Mesendoderm (in vitro differentiated cells): ENCODE data around the gene TMPO.
"Not testable (repeated sequence)": the region's sequence is repeated elsewhere in the genome, so short reads cannot be mapped to it uniquely, and the experiment has no call there.

Experiments
- DNase-seq: peaks from one replicate; pipeline ENCODE4 v3.0.0; 2013
- H2AK5ac ChIP-seq: 2 replicates; pipeline ENCODE4 v1.6.1; 2013; ENCODE audit warnings: low read length, inconsistent platforms
- H2BK120ac ChIP-seq: 2 replicates; pipeline ENCODE4 v1.6.1; 2013; ENCODE audit warnings: low read depth, mild to moderate bottlenecking, low read length, moderate library complexity, mixed read lengths
- H2BK15ac ChIP-seq: replicated peaks from 2 replicates; pipeline ENCODE4 v1.6.1; 2013; ENCODE audit warnings: low read depth, mild to moderate bottlenecking, moderate library complexity
- H2BK5ac ChIP-seq: 2 replicates; pipeline ENCODE4 v1.6.1; 2013; ENCODE audit warnings: low read length, inconsistent platforms
- H3K18ac ChIP-seq: 2 replicates; pipeline ENCODE4 v1.6.1; 2013; ENCODE audit warnings: mild to moderate bottlenecking, low read length, mixed read lengths
- H3K23ac ChIP-seq: one replicate; pipeline ENCODE4 v1.6.1; 2013; ENCODE audit warnings: low read length
- H3K27ac ChIP-seq: 2 replicates; pipeline ENCODE4 v1.5.1; 2013; ENCODE audit warnings: low read depth, mild to moderate bottlenecking, inconsistent platforms, low read length, moderate library complexity
- H3K27me3 ChIP-seq: 2 replicates; pipeline ENCODE4 v1.6.1; 2013; ENCODE audit warnings: low read length, control low read depth, mild to moderate bottlenecking, inconsistent platforms; ENCODE audit not compliant: insufficient read depth, poor library complexity
- H3K36me3 ChIP-seq: 2 replicates; pipeline ENCODE4 v1.6.1; 2013; ENCODE audit warnings: low read length, inconsistent platforms; ENCODE audit not compliant: control insufficient read depth, insufficient read depth
- H3K4ac ChIP-seq: one replicate; pipeline ENCODE4 v1.6.1; 2013; ENCODE audit warnings: low read depth, mild to moderate bottlenecking, low read length, moderate library complexity
- H3K4me1 ChIP-seq: 2 replicates; pipeline ENCODE4 v1.6.1; 2013; ENCODE audit warnings: low read depth, low read length, inconsistent platforms; ENCODE audit not compliant: control insufficient read depth
- H3K4me2 ChIP-seq: 2 replicates; pipeline ENCODE4 v1.6.1; 2013; ENCODE audit warnings: low read length
- H3K4me3 ChIP-seq: 2 replicates; pipeline ENCODE4 v1.5.1; 2013; ENCODE audit warnings: mild to moderate bottlenecking, low read length
- H3K56ac ChIP-seq: one replicate; pipeline ENCODE4 v1.6.1; 2013; ENCODE audit warnings: low read length
- H3K79me1 ChIP-seq: 2 replicates; pipeline ENCODE4 v1.6.1; 2013; ENCODE audit warnings: low read length, inconsistent platforms
- H3K79me2 ChIP-seq: 2 replicates; pipeline ENCODE4 v1.6.1; 2013; ENCODE audit warnings: mild to moderate bottlenecking, low read length; ENCODE audit not compliant: control insufficient read depth, insufficient read depth
- H3K9ac ChIP-seq: 2 replicates; pipeline ENCODE4 v1.6.1; 2013; ENCODE audit warnings: low read length, inconsistent platforms
- H4K5ac ChIP-seq: one replicate; pipeline ENCODE4 v1.6.1; 2013; ENCODE audit warnings: low read length
- H4K8ac ChIP-seq: one replicate; pipeline ENCODE4 v1.6.1; 2013; ENCODE audit warnings: low read depth, mild to moderate bottlenecking, control low read depth, low read length, moderate library complexity
- WGBS: extraction: QIAGEN DNeasy Blood & Tissue Kit; methylation state at CpG from one replicate; pipeline ENCODE4 v1.1.7; 2013; ENCODE audit warnings: low lambda C conversion rate, missing lambda C conversion rate; ENCODE audit not compliant: insufficient coverage; ENCODE audit errors: extremely low coverage; 5-methylcytosine and 5-hydroxymethylcytosine counted together

Gene TMPO

GRCh38 chr12:98576795-98577194 lies 61.4 kb downstream of the TMPO start:
- H2BK120ac ChIP-seq, H2BK5ac ChIP-seq, H3K4me2 ChIP-seq: not testable (repeated sequence)

GRCh38 chr12:98578392-98578791 lies 63.0 kb downstream of the TMPO start:
- no peak overlapping the region for H4K8ac ChIP-seq
- no peak overlapping the region for H3K27ac ChIP-seq
- no peak overlapping the region for H2BK15ac ChIP-seq
- no peaks in the 10 kb centered on the region for H3K79me1 ChIP-seq
- no peak for DNase-seq
- H3K4me2 ChIP-seq, result no peak overlapping the region
- H3K9ac ChIP-seq, result no peak overlapping the region
- H2AK5ac ChIP-seq, result no peak overlapping the region
- no peaks in the 10 kb centered on the region for H3K36me3 ChIP-seq
- H2BK5ac ChIP-seq, result no peak overlapping the region
- H3K18ac ChIP-seq, result no peak overlapping the region
- H3K4ac ChIP-seq, result no peak overlapping the region
- H3K27me3 ChIP-seq, result no peaks in the 10 kb centered on the region
- no peak overlapping the region for H3K23ac ChIP-seq
- no peak overlapping the region for H3K4me3 ChIP-seq
- no CpG with 5 or more reads among the region's 1 CpG for WGBS
- H2BK120ac ChIP-seq, result no peak overlapping the region
- H4K5ac ChIP-seq, result no peak overlapping the region
- no peaks in the 10 kb centered on the region for H3K79me2 ChIP-seq
- H3K56ac ChIP-seq, result no peak overlapping the region
- H3K4me1 ChIP-seq, result no peaks in the 10 kb centered on the region

More at GRCh38 chr12:98576795-98577194, 61.4 kb downstream of the TMPO start:
- H3K18ac ChIP-seq, H3K79me1 ChIP-seq, H3K23ac ChIP-seq, DNase-seq, H4K5ac ChIP-seq, H2BK15ac ChIP-seq, H3K4ac ChIP-seq, H4K8ac ChIP-seq, H3K9ac ChIP-seq, H3K79me2 ChIP-seq, H3K56ac ChIP-seq, H3K4me1 ChIP-seq, H2AK5ac ChIP-seq, H3K36me3 ChIP-seq, H3K4me3 ChIP-seq, H3K27me3 ChIP-seq, H3K27ac ChIP-seq: not testable (repeated sequence)
- WGBS, result no CpG with 5 or more reads among the region's 2 CpGs

DNA sequence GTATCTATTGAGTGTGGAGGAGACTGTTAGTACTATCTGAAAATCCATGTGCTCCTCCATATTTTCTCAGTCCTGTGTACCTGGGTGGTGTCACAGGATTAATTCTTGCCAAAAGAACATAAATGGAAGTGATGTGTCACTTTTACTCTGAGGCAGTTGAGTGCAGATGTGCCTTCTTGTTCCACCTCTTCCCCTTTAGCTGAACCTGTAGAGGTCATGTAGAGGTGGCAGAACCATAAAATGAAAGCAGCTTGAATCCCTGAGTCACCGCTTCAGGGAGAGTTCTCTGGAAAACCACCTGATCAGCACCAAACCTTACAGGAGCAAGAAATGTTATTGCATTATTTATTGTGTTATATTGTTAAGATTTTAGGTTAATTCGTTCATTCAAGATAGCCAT lies 63.4 kb downstream of the TMPO start:
- H3K4ac ChIP-seq, result no peak overlapping the region
- H4K5ac ChIP-seq, result no peak overlapping the region
- H3K18ac ChIP-seq, result no peak overlapping the region
- no peaks in the 10 kb centered on the region for H3K36me3 ChIP-seq
- H3K79me1 ChIP-seq, result no peaks in the 10 kb centered on the region
- WGBS, result no CpG with 5 or more reads among the region's 2 CpGs
- no peak overlapping the region for H3K4me2 ChIP-seq
- H3K79me2 ChIP-seq, result no peaks in the 10 kb centered on the region
- no peak overlapping the region for H3K56ac ChIP-seq
- H2AK5ac ChIP-seq, result no peak overlapping the region
- no peak overlapping the region for H3K23ac ChIP-seq
- H2BK15ac ChIP-seq, result no peak overlapping the region
- no peak overlapping the region for H2BK120ac ChIP-seq
- no peak overlapping the region for H4K8ac ChIP-seq
- H3K27me3 ChIP-seq, result no peaks in the 10 kb centered on the region
- H3K27ac ChIP-seq, result no peak overlapping the region
- no peak for DNase-seq
- no peak overlapping the region for H3K9ac ChIP-seq
- H2BK5ac ChIP-seq, result no peak overlapping the region
- H3K4me1 ChIP-seq, result no peaks in the 10 kb centered on the region
- no peak overlapping the region for H3K4me3 ChIP-seq

- no peak overlapping the region for H3K4ac ChIP-seq
- H3K27ac ChIP-seq, result no peak overlapping the region
- no peak overlapping the region for H2BK5ac ChIP-seq
- H2AK5ac ChIP-seq, result no peak overlapping the region
- H3K79me2 ChIP-seq, result no peaks in the 10 kb centered on the region
- no peaks in the 10 kb centered on the region for H3K4me1 ChIP-seq
- H3K27me3 ChIP-seq, result no peaks in the 10 kb centered on the region
- no peak overlapping the region for H3K23ac ChIP-seq
- H2BK15ac ChIP-seq, result no peak overlapping the region
- no peak overlapping the region for H2BK120ac ChIP-seq
- no peak overlapping the region for H3K4me2 ChIP-seq
- no peak overlapping the region for H3K9ac ChIP-seq
- no peak overlapping the region for H3K56ac ChIP-seq
- H4K8ac ChIP-seq, result no peak overlapping the region
- no peaks in the 10 kb centered on the region for H3K36me3 ChIP-seq
- no peaks in the 10 kb centered on the region for H3K79me1 ChIP-seq
- no peak overlapping the region for H3K4me3 ChIP-seq
- no peak for DNase-seq
- no peak overlapping the region for H3K18ac ChIP-seq
- 100% methylated on average over 1 of the region's 5 CpGs for WGBS
- H4K5ac ChIP-seq, result no peak overlapping the region
Observed at GRCh38 chr12:98579347-98579746, 64.0 kb downstream of the TMPO start.

DNA sequence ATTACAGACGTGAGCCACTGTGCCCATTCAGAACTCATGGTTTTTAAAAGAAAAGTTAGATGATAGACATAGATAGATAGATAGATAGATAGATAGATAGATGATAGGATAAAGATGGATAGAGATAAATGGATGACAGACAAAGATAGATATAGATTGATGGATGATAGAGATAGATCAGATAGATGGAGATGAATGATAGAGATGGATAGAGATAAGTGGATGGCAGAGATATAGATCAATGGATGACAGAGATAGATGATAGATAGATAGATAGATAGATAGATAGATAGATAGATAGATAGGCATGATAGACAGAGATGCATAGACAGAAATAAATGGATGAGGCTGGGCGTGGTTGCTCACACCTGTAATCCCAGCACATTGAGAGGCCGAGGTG lies 64.4 kb downstream of the TMPO start:
- Histone ChIP-seq H3K56ac (no peak overlapping the region), H3K79me2 (no peaks in the 10 kb centered on the region), H3K4me1 (no peaks in the 10 kb centered on the region), H2AK5ac (no peak overlapping the region), H3K4me3 (no peak overlapping the region), H3K27ac (no peak overlapping the region), H3K23ac (no peak overlapping the region), H2BK120ac (no peak overlapping the region), H3K4ac (no peak overlapping the region), H3K4me2 (no peak overlapping the region), H4K5ac (no peak overlapping the region), H3K9ac (no peak overlapping the region), H3K79me1 (no peaks in the 10 kb centered on the region), H2BK15ac (no peak overlapping the region), H3K18ac (no peak overlapping the region), H2BK5ac (no peak overlapping the region), H3K27me3 (no peaks in the 10 kb centered on the region), H4K8ac (no peak overlapping the region), H3K36me3 (no peaks in the 10 kb centered on the region)
- WGBS, result no CpG with 5 or more reads among the region's 3 CpGs
- DNase-seq, result no peak

DNA sequence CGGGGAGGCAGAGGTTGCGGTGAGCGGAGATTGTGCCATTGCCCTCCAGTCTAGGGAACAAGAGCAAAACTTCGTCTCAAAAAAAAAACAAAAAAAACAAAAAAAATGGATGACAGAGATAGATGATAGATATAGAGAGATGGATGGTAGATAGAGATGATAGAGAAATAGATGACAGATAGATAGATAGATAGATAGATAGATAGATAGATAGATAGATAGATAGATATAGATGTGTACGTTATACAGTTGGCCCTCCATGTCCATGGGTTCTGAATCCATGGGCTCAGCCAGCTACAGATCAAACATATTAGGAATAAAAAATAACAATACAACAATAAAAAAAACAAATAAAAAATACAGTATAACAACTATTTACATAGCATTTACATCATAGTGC lies 65.3 kb downstream of the TMPO start:
- H2BK120ac ChIP-seq, result no peak overlapping the region
- no peak for DNase-seq
- no CpG with 5 or more reads among the region's 5 CpGs for WGBS

More for the DNA sequence above, 65.3 kb downstream of the TMPO start:
- Histone ChIP-seq H4K5ac (no peak overlapping the region), H3K79me1 (no peaks in the 10 kb centered on the region), H3K4me3 (no peak overlapping the region), H3K27ac (no peak overlapping the region), H3K36me3 (no peaks in the 10 kb centered on the region), H3K27me3 (no peaks in the 10 kb centered on the region), H3K23ac (no peak overlapping the region), H2AK5ac (no peak overlapping the region), H3K56ac (no peak overlapping the region), H3K9ac (no peak overlapping the region), H4K8ac (no peak overlapping the region), H2BK5ac (no peak overlapping the region), H3K18ac (no peak overlapping the region), H3K4me1 (no peaks in the 10 kb centered on the region), H3K4ac (no peak overlapping the region), H2BK15ac (no peak overlapping the region), H3K79me2 (no peaks in the 10 kb centered on the region), H3K4me2 (no peak overlapping the region)
